Measurements from ENCODE around the gene TRANK1.

TRANK1 gene

GRCh38 chr3:36991923-36992805 lies 47.3 kb upstream of the TRANK1 start:
- H3K4me2 ChIP-seq (ENCODE audit: low read length), result peak overlapping the region; percentile 85
- peak overlapping the region; percentile 94 for H3K27ac ChIP-seq (ENCODE audit: low read depth, low read length)
- peak overlapping the region; percentile 76 for H3K14ac ChIP-seq (ENCODE audit: low read length)
- no peaks in the 10 kb centered on the region for H3K27me3 ChIP-seq (ENCODE audit: insufficient read depth, low read length)
- peaks cover 9% of the 10 kb centered on the region for H3K79me1 ChIP-seq (ENCODE audit: low read length)
- H3K4me3 ChIP-seq (ENCODE audit: low read depth, low read length), result peak overlapping the region; percentile 91
- H3K18ac ChIP-seq (ENCODE audit: low read length), result peak overlapping the region; percentile 80
- peak overlapping the region; percentile 4 for H2AK5ac ChIP-seq (ENCODE audit: low read length)
- H3K4ac ChIP-seq (ENCODE audit: low read depth, low read length), result peak overlapping the region; percentile 43
- peak overlapping the region; percentile 80 for H2BK5ac ChIP-seq (ENCODE audit: low read depth, low read length, poor library complexity)
- peaks cover 2 to 4% of the 10 kb centered on the region in 2 experiments for H3K36me3 ChIP-seq (ENCODE audit: control insufficient read depth in 1 of 2, insufficient read depth in 2 of 2, low read length in 2 of 2)
- H4K8ac ChIP-seq (ENCODE audit: low read depth, low read length), result peak overlapping the region; percentile 86
- H4K12ac ChIP-seq (ENCODE audit: low read depth, low read length), result peak overlapping the region; percentile 85
- peak overlapping the region; percentile 19 for H3K23ac ChIP-seq (ENCODE audit: low read length)
- H3K4me1 ChIP-seq (ENCODE audit: control insufficient read depth in 1 of 2, insufficient read depth in 2 of 2, low read length in 2 of 2), result peaks cover 0 to 3% of the 10 kb centered on the region in 2 experiments
- no CpG with 5 or more reads among the region's 24 CpGs for WGBS (ENCODE audit: extremely low coverage, insufficient coverage, insufficient read length)
- peaks cover 10% of the 10 kb centered on the region for H3K79me2 ChIP-seq (ENCODE audit: control insufficient read depth, insufficient read depth, low read length, poor library complexity)
- H2BK12ac ChIP-seq (ENCODE audit: low read length), result no peak overlapping the region
- DNase-seq, result peak in 1 of 2 donors; percentile 34
- peak overlapping the region; percentile 57 for H4K91ac ChIP-seq (ENCODE audit: low read depth, low read length)
- peak overlapping the region; percentile 46 for H2AFZ ChIP-seq (ENCODE audit: insufficient read depth, low read length, poor library complexity)
- peak overlapping the region; percentile 92 for H3K9ac ChIP-seq (ENCODE audit: low read length)
- H3K9me3 ChIP-seq (ENCODE audit: insufficient read depth, low read depth, low read length), result no peaks in the 10 kb centered on the region
- H2BK120ac ChIP-seq (ENCODE audit: insufficient read depth, low read length, poor library complexity), result peak overlapping the region; percentile 69

- no peak overlapping the region for H2AFZ ChIP-seq (ENCODE audit: insufficient read depth, low read length, poor library complexity)
- peaks cover 10% of the 10 kb centered on the region for H3K79me2 ChIP-seq (ENCODE audit: control insufficient read depth, insufficient read depth, low read length, poor library complexity)
- no peak overlapping the region for H3K27ac ChIP-seq (ENCODE audit: low read depth, low read length)
- no peak overlapping the region for H2BK12ac ChIP-seq (ENCODE audit: low read length)
- H4K91ac ChIP-seq (ENCODE audit: low read depth, low read length), result no peak overlapping the region
- H4K8ac ChIP-seq (ENCODE audit: low read depth, low read length), result no peak overlapping the region
- peaks cover 9% of the 10 kb centered on the region for H3K79me1 ChIP-seq (ENCODE audit: low read length)
- H3K9ac ChIP-seq (ENCODE audit: low read length), result no peak overlapping the region
- no peak for DNase-seq
- no CpG with 5 or more reads among the region's 3 CpGs for WGBS (ENCODE audit: extremely low coverage, insufficient coverage, insufficient read length)
- H3K14ac ChIP-seq (ENCODE audit: low read length), result no peak overlapping the region
- H3K9me3 ChIP-seq (ENCODE audit: insufficient read depth, low read depth, low read length), result no peaks in the 10 kb centered on the region
- no peak overlapping the region for H2AK5ac ChIP-seq (ENCODE audit: low read length)
- no peak overlapping the region for H2BK120ac ChIP-seq (ENCODE audit: insufficient read depth, low read length, poor library complexity)
- H3K36me3 ChIP-seq (ENCODE audit: control insufficient read depth in 1 of 2, insufficient read depth in 2 of 2, low read length in 2 of 2), result peaks cover 4 to 5% of the 10 kb centered on the region in 2 experiments
- no peak overlapping the region for H3K18ac ChIP-seq (ENCODE audit: low read length)
- H4K12ac ChIP-seq (ENCODE audit: low read depth, low read length), result no peak overlapping the region
- H2BK5ac ChIP-seq (ENCODE audit: low read depth, low read length, poor library complexity), result no peak overlapping the region
- no peak overlapping the region for H3K23ac ChIP-seq (ENCODE audit: low read length)
- peak overlapping the region; percentile 83 for H3K4ac ChIP-seq (ENCODE audit: low read depth, low read length)
- H3K4me2 ChIP-seq (ENCODE audit: low read length), result peak overlapping the region; percentile 43
- H3K27me3 ChIP-seq (ENCODE audit: insufficient read depth, low read length), result no peaks in the 10 kb centered on the region
- no peak overlapping the region for H3K4me3 ChIP-seq (ENCODE audit: low read depth, low read length)
- H3K4me1 ChIP-seq (ENCODE audit: control insufficient read depth in 1 of 2, insufficient read depth in 2 of 2, low read length in 2 of 2), result peaks cover 0 to 3% of the 10 kb centered on the region in 2 experiments
These were observed 46.3 kb upstream of the TRANK1 start for GRCh38 chr3:36991147-36991546.

GRCh38 chr3:36989568-36989967 lies 44.7 kb upstream of the TRANK1 start:
- Histone ChIP-seq H4K12ac (ENCODE audit: low read depth, low read length) (no peak overlapping the region), H2AFZ (ENCODE audit: insufficient read depth, low read length, poor library complexity) (no peak overlapping the region), H3K14ac (ENCODE audit: low read length) (no peak overlapping the region), H3K9me3 (ENCODE audit: insufficient read depth, low read depth, low read length) (no peaks in the 10 kb centered on the region), H3K4ac (ENCODE audit: low read depth, low read length) (no peak overlapping the region), H2BK12ac (ENCODE audit: low read length) (no peak overlapping the region), H3K4me3 (ENCODE audit: low read depth, low read length) (no peak overlapping the region), H3K27me3 (ENCODE audit: insufficient read depth, low read length) (no peaks in the 10 kb centered on the region), H3K79me2 (ENCODE audit: control insufficient read depth, insufficient read depth, low read length, poor library complexity) (peaks cover 10% of the 10 kb centered on the region), H3K4me1 (ENCODE audit: control insufficient read depth in 1 of 2, insufficient read depth in 2 of 2, low read length in 2 of 2) (peaks cover 0 to 3% of the 10 kb centered on the region in 2 experiments), H3K9ac (ENCODE audit: low read length) (no peak overlapping the region), H3K4me2 (ENCODE audit: low read length) (no peak overlapping the region), H2BK5ac (ENCODE audit: low read depth, low read length, poor library complexity) (no peak overlapping the region), H3K36me3 (ENCODE audit: control insufficient read depth in 1 of 2, insufficient read depth in 2 of 2, low read length in 2 of 2) (peaks cover 3 to 9% of the 10 kb centered on the region in 2 experiments), H3K27ac (ENCODE audit: low read depth, low read length) (no peak overlapping the region), H4K8ac (ENCODE audit: low read depth, low read length) (no peak overlapping the region), H3K23ac (ENCODE audit: low read length) (no peak overlapping the region), H3K18ac (ENCODE audit: low read length) (no peak overlapping the region), H2AK5ac (ENCODE audit: low read length) (no peak overlapping the region), H3K79me1 (ENCODE audit: low read length) (peaks cover 9% of the 10 kb centered on the region), H2BK120ac (ENCODE audit: insufficient read depth, low read length, poor library complexity) (no peak overlapping the region), H4K91ac (ENCODE audit: low read depth, low read length) (no peak overlapping the region)
- no peak for DNase-seq

- Histone ChIP-seq H4K12ac (ENCODE audit: low read depth, low read length) (no peak overlapping the region), H3K4me2 (ENCODE audit: low read length) (no peak overlapping the region), H3K4me1 (ENCODE audit: control insufficient read depth in 1 of 2, insufficient read depth in 2 of 2, low read length in 2 of 2) (peaks cover 0 to 3% of the 10 kb centered on the region in 2 experiments), H2BK120ac (ENCODE audit: insufficient read depth, low read length, poor library complexity) (no peak overlapping the region), H3K4me3 (ENCODE audit: low read depth, low read length) (no peak overlapping the region), H3K9ac (ENCODE audit: low read length) (no peak overlapping the region), H4K8ac (ENCODE audit: low read depth, low read length) (no peak overlapping the region), H3K79me2 (ENCODE audit: control insufficient read depth, insufficient read depth, low read length, poor library complexity) (peaks cover 10% of the 10 kb centered on the region), H3K18ac (ENCODE audit: low read length) (no peak overlapping the region), H3K14ac (ENCODE audit: low read length) (no peak overlapping the region), H2AK5ac (ENCODE audit: low read length) (no peak overlapping the region), H3K27ac (ENCODE audit: low read depth, low read length) (no peak overlapping the region), H2BK5ac (ENCODE audit: low read depth, low read length, poor library complexity) (no peak overlapping the region), H3K36me3 (ENCODE audit: control insufficient read depth in 1 of 2, insufficient read depth in 2 of 2, low read length in 2 of 2) (peaks cover 3 to 13% of the 10 kb centered on the region in 2 experiments), H3K4ac (ENCODE audit: low read depth, low read length) (no peak overlapping the region), H3K79me1 (ENCODE audit: low read length) (peaks cover 9% of the 10 kb centered on the region), H3K27me3 (ENCODE audit: insufficient read depth, low read length) (no peaks in the 10 kb centered on the region), H2BK12ac (ENCODE audit: low read length) (no peak overlapping the region), H4K91ac (ENCODE audit: low read depth, low read length) (no peak overlapping the region), H3K9me3 (ENCODE audit: insufficient read depth, low read depth, low read length) (no peaks in the 10 kb centered on the region), H2AFZ (ENCODE audit: insufficient read depth, low read length, poor library complexity) (no peak overlapping the region), H3K23ac (ENCODE audit: low read length) (no peak overlapping the region)
- WGBS (ENCODE audit: extremely low coverage, insufficient coverage, insufficient read length), result no CpG with 5 or more reads among the region's 3 CpGs
- peak in 1 of 2 donors; percentile 17 for DNase-seq
These were observed 44.2 kb upstream of the TRANK1 start for GRCh38 chr3:36989005-36989404.
